DMS53 (cell line): ENCODE measurements around the gene NUP62CL.
A peak's percentile ranks its signal among the peaks of the same experiment; 100 is the strongest.
"Not testable (repeated sequence)": the region's sequence is repeated elsewhere in the genome, so short reads cannot be mapped to it uniquely, and the experiment has no call there.

ENCODE experiments used
- DNase-seq: peaks from one replicate; lab custom pipeline; 2025; lab: John Stamatoyannopoulos, UW

The NUP62CL gene, protein sequence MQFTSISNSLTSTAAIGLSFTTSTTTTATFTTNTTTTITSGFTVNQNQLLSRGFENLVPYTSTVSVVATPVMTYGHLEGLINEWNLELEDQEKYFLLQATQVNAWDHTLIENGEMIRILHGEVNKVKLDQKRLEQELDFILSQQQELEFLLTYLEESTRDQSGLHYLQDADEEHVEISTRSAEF

GRCh38 chrX:107205770-107206696, at the start of gene NUP62CL, which contains the start of gene DNAAF6:
Gene NUP62CL, minus strand, starts transcription at chrX:107206433. Its CDS starts 31,287 bp downstream, at chrX:107175146.
Gene DNAAF6, plus strand, starts transcription at chrX:107206611. Its CDS starts 6,265 bp downstream, at chrX:107212876.
- DNase-seq: peak; percentile 97

DNA sequence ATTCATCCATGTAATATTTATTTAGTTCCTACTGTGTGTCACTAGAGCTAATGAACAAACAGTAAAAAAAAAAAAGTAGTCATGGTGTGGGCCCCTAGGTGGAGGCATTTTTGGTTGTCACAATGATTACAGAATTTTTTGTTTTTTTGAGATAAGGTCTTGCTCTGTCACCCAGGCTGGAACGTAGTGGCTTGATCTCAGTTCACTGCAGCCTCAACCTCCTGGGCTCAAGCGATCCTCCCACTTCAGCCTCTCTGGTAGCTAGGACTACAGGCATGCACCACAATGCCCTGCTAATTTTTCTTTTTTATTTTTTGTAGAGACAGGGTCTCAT, 22.2 kb upstream of the NUP62CL start:
- no peak for DNase-seq

GRCh38 chrX:107227780-107228485, 21.7 kb upstream of the NUP62CL start:
- no peak for DNase-seq

DNA sequence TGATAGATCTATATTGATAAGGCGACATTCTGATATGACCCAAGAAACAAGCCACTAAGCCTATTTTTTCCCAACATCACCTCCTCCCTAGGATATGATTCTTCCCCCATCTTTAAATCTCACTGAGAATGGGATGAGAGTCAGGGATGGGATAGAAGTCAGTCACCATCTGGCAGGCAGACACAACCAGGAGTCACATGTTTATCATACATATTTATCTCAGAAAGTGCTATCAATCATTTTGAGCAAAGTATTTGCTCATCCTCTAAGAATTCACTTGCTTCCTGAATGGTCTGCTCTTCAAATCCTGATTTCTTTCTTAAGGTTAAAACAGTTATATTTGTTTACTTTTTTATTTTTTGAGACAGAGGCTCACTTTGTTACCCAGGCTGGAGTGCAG, 20.5 kb upstream of the NUP62CL start:
- no peak for DNase-seq

DNA sequence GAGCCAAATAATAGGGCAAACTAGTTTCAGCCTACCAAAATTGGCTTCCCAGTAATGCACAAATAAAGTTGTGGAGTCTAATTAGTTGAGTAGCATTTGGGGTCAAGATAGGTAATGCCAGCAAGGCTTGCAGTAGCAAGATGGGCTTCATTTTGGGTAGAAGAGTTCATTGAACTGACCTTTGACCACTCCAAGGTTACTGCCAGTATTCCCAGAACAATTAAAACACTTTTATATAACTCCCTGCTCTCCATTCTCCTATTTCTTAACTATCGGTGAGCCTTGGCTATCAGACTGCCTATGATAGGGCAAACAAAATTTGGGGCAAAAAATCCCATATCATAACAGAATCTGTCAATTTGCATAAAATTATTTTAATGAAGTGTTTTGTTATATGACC, 7.2 kb upstream of the NUP62CL start:
- no peak for DNase-seq

- DNase-seq: no peak
Measured at GRCh38 chrX:107207943-107208342, 1.7 kb upstream of the NUP62CL start.

DNA sequence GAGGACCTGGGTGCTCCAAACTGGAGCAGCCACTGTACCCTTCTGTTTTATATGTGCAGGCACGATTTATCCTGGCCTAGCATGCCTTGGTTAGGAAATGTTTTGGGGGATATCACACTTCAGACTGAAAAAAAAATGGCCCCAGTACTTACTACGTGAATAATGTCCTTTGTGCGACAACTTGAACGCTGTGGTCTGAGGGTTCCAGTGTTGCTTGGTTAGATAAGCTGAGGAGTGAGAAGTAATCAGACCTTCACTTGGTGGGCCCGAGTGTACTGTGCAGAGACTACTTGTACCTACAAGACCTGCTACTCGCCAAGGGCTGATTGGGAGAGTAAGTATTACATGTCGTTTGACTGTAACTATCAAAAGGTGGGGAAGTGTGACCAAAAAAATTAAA, 856 bp upstream of the NUP62CL start:
- DNase-seq: no peak

- DNase-seq: no peak
Measured at GRCh38 chrX:107206697-107207065, 448 bp upstream of the NUP62CL start.

GRCh38 chrX:107204068-107204605, 2.1 kb downstream of the NUP62CL start:
- peak; percentile 69 for DNase-seq

DNA sequence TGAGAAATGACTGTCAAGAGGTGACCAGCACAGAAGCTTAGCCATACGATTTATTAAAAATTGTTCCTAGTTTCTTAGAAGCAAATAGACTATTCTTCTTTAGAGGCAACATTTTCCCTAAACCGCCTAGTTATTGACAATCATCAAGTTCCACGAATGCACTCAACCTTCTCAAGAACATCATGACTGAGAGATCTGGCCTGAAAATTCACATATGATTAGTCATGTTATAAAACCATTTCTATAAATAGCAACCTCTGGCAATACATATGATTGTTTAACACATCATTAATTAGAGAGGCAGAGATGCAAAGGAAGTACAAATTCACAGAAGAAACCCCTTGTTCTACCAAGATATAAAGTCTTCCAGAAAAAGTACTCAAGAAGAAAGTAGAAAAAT, 6.7 kb downstream of the NUP62CL start:
- peak; percentile 2 for DNase-seq

GRCh38 chrX:107198074-107198473, 8.2 kb downstream of the NUP62CL start:
- DNase-seq: not testable (repeated sequence)

DNA sequence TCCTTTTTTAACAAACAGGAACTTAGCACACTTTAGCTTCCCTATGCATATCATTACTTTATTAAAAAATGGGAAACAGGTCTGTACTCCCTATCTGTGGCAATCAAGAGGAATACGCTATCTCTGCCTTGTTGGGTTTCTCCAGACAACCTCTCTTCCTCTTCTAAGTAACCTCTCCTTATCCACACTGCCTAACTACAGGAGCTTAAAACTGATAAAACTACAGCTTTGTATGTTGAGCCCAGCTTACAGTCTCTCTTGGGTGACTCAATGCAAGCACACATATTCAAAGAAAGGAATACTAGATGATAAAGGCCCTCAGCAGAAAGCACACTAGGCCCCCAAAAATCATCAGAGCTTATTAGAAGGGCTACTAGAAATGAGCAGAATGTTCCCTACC, 8.9 kb downstream of the NUP62CL start:
- no peak for DNase-seq

DNA sequence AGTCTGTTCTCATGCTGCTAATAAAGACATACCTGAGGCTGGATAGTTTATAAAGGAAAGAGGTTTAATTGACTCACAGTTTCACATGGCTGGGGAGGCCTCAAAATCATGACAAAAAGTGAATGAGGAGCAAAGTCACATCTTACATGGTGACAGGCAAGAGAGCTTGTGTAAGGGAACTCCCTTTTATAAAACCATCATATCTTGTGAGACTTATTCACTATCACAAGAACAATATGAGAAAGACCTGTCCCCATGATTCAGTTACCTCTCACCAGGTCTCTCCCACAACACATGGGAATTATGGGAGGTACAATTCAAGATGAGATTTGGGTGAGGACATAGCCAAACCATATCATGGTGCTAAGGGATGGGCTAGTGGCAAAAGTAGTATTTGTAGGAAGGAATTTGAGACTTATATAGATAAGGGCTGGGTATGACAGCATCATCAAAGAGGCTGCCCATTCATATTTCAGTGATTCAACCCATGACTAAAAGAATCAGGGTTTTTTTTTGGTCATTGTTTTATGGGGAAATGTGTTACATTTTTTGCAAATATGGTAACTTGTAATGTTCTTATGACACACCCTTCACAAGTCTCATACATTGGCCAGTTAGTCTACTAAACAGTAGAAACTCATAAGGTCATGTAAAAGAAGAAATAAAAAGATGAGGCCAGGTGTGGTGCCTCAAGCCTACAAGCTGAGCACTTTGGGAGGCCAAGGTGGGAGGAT, 34.7 kb downstream of the NUP62CL start:
- no peak for DNase-seq

- no peak for DNase-seq
Measured at GRCh38 chrX:107168712-107169111, 37.5 kb downstream of the NUP62CL start.

- no peak for DNase-seq
Measured at GRCh38 chrX:107168257-107168656, 38.0 kb downstream of the NUP62CL start.

DNA sequence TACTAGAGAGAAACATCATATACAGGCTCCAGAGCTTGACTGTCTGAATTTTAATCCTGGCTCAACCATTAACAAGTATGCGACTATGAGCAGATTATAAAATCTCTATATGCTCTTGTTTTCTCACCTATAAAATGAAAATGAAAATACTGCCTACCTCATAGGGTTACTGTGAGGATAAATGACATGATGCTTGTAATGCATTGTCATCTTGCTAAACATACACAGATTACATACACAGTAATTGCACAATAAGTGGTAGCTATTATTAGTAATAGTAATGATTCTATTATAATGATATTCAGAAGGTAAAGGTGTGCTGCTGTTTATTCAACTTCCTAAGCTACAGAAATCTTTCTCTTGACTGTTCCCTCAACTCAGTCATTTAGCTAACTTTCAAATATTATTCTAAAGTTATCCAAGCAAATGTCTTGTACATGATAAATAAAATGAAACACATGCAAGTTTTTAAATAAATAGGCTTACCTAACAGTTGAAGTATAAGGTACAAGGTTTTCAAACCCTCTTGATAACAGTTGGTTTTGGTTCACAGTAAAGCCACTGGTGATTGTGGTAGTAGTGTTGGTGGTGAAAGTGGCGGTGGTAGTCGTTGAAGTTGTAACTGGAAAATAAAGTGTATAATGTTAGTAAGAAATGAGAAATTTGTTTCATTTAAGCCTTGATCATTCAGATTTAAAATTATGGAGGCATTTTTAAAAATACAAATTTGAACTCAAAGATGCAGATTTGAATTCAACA, 38.9 kb downstream of the NUP62CL start:
- DNase-seq: no peak

DNA sequence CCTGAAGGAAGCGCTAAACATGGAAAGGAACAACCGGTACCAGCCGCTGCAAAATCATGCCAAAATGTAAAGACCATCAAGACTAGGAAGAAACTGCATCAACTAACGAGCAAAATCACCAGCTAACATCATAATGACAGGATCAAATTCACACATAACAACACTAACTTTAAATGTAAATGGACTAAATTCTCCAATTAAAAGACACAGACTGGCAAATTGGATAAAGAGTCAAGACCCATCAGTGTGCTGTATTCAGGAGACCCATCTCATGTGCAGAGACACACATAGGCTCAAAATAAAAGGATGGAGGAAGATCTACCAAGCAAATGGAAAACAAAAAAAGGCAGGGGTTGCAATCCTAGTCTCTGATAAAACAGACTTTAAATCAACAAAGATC, 48.6 kb downstream of the NUP62CL start:
- DNase-seq: not testable (repeated sequence)

DNA sequence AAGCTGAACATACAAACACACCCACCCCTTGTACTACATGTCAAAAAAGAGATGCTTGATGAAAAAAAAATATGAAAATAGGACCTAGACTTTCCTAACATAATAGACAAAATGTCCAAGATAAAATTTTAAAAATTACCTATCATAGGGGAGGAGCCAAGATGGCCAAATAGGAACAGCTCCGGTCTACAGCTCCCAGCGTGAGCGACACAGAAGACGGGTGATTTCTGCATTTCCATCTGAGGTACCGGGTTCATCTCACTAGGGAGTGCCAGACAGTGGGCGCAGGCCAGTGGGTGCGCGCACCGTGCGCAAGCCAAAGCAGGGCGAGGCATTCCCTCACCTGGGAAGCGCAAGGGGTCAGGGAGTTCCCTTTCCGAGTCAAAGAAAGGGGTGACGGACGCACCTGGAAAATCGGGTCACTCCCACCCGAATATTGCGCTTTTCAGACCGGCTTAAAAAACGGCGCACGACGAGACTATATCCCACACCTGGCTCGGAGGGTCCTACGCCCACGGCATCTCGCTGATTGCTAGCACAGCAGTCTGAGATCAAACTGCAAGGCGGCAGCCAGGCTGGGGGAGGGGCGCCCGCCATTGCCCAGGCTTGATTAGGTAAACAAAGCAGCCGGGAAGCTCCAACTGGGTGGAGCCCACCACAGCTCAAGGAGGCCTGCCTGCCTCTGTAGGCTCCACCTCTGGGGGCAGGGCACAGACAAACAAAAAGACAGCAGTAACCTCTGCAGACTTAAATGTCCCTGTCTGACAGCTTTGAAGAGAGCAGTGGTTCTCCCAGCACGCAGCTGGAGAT, 50.4 kb downstream of the NUP62CL start:
- not testable (repeated sequence) for DNase-seq

DNA sequence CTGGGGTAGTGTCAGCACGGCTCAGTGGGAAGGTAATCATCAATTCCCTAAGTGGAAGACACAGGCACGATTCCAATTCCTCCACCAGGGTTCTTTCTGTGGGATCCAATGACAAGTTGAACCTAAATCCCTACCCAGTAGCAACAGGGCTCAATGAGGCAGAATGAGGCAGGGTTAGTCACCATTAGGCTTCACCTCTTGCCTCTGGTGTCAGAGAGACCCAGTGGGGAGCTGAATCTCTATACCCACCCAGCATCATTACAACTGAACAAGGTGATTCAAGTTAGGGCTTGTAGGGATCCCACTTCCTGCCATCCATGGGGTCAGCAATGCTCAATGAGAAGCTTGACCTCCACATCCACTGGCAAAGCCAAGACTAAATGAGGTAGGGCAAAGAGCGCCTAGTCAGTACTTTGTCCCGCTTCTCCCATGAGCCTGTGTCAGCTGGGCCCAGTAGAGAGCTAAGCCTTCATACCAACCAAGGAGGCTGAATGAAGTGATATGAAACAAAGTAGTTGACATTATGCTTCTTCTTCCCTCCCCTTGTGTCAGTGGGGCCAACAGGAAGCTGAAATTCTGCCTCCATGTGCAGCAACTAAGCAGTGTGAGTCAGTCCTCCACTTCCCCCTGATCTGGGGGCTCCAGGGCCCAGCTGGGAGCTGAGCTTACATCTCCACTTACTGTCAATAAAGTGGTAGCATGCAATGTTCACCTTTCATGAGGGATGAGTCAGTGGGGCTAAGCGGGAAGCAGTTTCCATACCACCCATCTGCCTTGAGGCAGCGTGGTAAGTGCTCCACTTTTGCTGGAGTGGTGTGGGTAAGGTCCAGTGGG, 51.2 kb downstream of the NUP62CL start:
- DNase-seq: peak; percentile 87
